Activated T-helper 2 cell treated with anti-CD3 and anti-CD28 coated beads, Interferon-gamma antibody, Interleukin-2, Interleukin-4, amounts not matched to agents 10 μg/mL and 5 μg/mL and 100 μg/mL, durations not matched to agents 14 hours and 24 hours and 36 hours (primary cell): ENCODE measurements around the gene CSN3. TPM values are rescaled to one million over a fixed set of nuclear protein-coding genes. Genes with fewer than 3 reads are reported as not detected.

ENCODE experiments used
- DNase-seq: peaks from one replicate; pipeline ENCODE4 v3.0.0; 2021; ENCODE audit warnings: low spot score
- H3K27ac Mint-ChIP-seq: one replicate; pipeline ENCODE4 v1.8.0; 2021; ENCODE audit warnings: mixed read lengths
- H3K27me3 Mint-ChIP-seq: one replicate; pipeline ENCODE4 v1.8.0; 2021; ENCODE audit warnings: low read depth, mixed read lengths
- H3K36me3 Mint-ChIP-seq: one replicate; pipeline ENCODE4 v1.8.0; 2021; ENCODE audit warnings: low read depth, mixed read lengths
- H3K4me1 Mint-ChIP-seq: one replicate; pipeline ENCODE4 v1.8.0; 2021; ENCODE audit warnings: low read depth, mixed read lengths
- H3K4me3 Mint-ChIP-seq: one replicate; pipeline ENCODE4 v1.8.0; 2021; ENCODE audit warnings: low read depth, mild to moderate bottlenecking, moderate library complexity, mixed read lengths
- H3K9me3 Mint-ChIP-seq: one replicate; pipeline ENCODE4 v1.8.0; 2021; ENCODE audit warnings: mixed read lengths
- intact Hi-C: fragments of 100-400 bp; cut with micrococcal nuclease; formaldehyde crosslinking; loops from one replicate; pipeline ENCODE4 v1.15.1; 2023
- total RNA-seq: library from RNA; stranded (reverse); gene quantifications from 2 replicates; pipeline ENCODE4 v1.2.3, GENCODE V29; 2022

The CSN3 gene
- total RNA-seq, 1 donor from 2014 or later, result not detected

DNA sequence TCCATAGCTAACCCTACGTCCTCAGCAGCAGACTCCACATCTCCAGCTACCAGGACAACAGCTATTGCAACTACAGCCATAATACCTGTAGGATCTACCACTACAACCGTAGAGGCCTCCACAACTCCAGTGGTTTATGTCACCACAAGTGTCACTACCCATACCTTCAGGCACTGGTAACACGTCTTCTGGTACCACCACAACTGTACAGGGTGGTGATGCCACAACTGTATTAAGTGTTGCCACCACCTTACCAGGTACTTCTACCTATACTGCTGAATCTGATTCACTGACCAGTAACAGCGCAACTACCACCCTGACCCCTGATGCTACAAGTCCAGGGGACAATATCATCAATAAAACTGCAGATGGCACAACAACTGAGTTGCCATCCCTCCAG is 57.8 kb downstream of the CSN3 start:
- H3K36me3 Mint-ChIP-seq, result no peaks in the 10 kb centered on the region
- no peak overlapping the region for H3K4me3 Mint-ChIP-seq
- no peak for DNase-seq
- intact Hi-C loops, result no loop called here
- H3K27ac Mint-ChIP-seq, result no peak overlapping the region
- H3K27me3 Mint-ChIP-seq, result no peaks in the 10 kb centered on the region
- no peaks in the 10 kb centered on the region for H3K4me1 Mint-ChIP-seq
- H3K9me3 Mint-ChIP-seq, result no peaks in the 10 kb centered on the region

Other genes with a start within 250 kb of the CSN3 start
- gene STATH, start 246.6 kb upstream of the CSN3 start, total RNA-seq, result not detected in 2 replicates
- gene HTN3, start 214.1 kb upstream of the CSN3 start, total RNA-seq, result not detected in 2 replicates
- gene HTN1, start 192.2 kb upstream of the CSN3 start, total RNA-seq, result not detected in 2 replicates
- not detected in 2 replicates for gene PRR27, start 88.4 kb upstream of the CSN3 start, total RNA-seq
- not detected in 2 replicates for gene ODAM, start 46.9 kb upstream of the CSN3 start, total RNA-seq
- not detected in 2 replicates for gene FDCSP, start 16.5 kb upstream of the CSN3 start, total RNA-seq
- gene CABS1, start 92.4 kb downstream of the CSN3 start, total RNA-seq, result not detected in 2 replicates
- not detected in 2 replicates for gene SMR3A, start 118.2 kb downstream of the CSN3 start, total RNA-seq
- not detected in 2 replicates for gene SMR3B, start 140.5 kb downstream of the CSN3 start, total RNA-seq
- gene OPRPN, start 155.3 kb downstream of the CSN3 start, total RNA-seq, result not detected in 2 replicates
- gene MUC7, start 229.6 kb downstream of the CSN3 start, total RNA-seq, result not detected in 2 replicates